GM21423 (cell line): ENCODE measurements around the gene KCNA4.
"Not testable (repeated sequence)": the region's sequence is repeated elsewhere in the genome, so short reads cannot be mapped to it uniquely, and the experiment has no call there.

Experiments
- ATAC-seq: cut with Tn5 transposase; IDR thresholded peaks from one replicate; pipeline ENCODE4 v1.9.1; 2021; ENCODE audit warnings: mild to moderate bottlenecking, moderate library complexity; ENCODE audit not compliant: unreplicated experiment

Gene KCNA4

DNA sequence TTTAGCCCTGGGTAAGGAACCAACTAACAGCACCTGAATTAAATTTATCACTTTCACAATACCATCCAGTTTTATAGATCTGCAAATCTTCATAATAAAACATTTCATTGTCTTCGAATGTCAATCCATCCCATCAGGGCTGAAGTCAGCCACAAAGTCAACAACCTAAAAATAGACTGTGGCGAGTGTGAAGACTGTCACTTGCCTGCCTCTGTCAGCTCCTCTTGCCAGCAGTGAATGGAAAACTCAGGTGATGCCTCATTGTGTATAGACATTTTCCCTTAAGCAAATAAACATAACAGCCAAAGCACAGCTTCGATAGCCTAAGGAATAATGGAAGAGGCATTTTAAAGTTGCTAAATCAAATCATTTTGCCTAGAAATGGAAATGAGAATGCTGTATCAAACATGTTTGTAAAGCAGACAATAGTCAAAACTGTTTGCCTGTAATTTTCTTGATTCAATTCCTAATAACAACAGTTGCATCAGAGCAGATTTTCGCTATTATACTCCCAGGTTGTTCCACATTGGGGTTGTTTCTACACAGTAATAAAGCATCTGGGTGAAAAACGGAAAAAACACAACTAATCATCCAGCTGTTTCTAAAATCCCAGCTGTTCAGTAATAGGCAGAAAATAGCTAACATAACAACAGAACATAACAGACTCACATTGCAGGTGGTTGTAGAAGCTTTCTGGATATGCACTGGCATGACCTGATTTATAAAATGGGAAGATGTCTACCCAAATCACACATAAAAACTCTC lies 15.7 kb downstream of the KCNA4 start:
- ATAC-seq: no peak

DNA sequence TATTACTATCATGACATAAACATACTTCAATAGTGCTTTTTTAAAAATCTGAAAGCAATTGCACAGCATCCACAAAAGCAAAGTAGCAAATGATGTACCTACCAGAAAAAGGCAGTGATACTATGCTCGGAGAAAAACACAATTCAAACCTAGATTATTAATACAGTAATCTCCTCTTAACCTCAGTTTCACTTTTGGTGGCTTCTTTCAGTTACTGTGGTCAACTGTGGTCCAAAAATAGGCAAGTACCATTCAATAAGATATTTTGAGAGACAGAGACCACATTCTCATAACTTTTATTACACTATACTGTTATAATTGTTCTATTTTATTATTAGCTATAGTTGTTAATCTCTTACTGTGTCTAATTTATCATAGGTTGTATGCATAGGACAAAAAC lies 20.8 kb downstream of the KCNA4 start:
- no peak for ATAC-seq

- ATAC-seq: no peak
Measured at GRCh38 chr11:29989174-29989970, 27.5 kb downstream of the KCNA4 start.

- no peak for ATAC-seq
Measured at GRCh38 chr11:29985248-29985647, 31.6 kb downstream of the KCNA4 start.

- ATAC-seq: no peak
Measured at GRCh38 chr11:29984544-29984943, 32.3 kb downstream of the KCNA4 start.

GRCh38 chr11:29978549-29978948 lies 38.3 kb downstream of the KCNA4 start:
- no peak for ATAC-seq

- not testable (repeated sequence) for ATAC-seq
Measured at GRCh38 chr11:29975580-29975979, 41.2 kb downstream of the KCNA4 start.

GRCh38 chr11:29963796-29964195 lies 53.0 kb downstream of the KCNA4 start:
- ATAC-seq: no peak

DNA sequence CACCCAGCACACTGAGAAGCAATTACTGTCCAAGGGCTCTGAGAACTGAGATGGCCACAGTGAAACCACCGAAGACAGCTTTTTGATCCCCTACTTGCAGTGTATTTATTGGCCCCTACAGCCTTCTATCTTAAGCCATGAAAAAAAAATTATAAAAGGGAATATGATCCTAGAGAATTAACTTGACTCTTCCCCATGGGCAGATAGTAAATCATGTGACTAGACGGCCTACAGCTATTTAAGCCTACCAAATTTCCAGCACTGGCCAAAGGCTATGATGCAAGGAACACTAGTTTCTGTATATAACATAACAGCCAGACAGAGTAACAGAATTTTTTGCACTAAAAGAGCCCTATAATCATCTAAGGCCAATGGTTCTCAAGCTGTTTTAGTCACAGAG lies 53.8 kb downstream of the KCNA4 start:
- ATAC-seq: no peak

DNA sequence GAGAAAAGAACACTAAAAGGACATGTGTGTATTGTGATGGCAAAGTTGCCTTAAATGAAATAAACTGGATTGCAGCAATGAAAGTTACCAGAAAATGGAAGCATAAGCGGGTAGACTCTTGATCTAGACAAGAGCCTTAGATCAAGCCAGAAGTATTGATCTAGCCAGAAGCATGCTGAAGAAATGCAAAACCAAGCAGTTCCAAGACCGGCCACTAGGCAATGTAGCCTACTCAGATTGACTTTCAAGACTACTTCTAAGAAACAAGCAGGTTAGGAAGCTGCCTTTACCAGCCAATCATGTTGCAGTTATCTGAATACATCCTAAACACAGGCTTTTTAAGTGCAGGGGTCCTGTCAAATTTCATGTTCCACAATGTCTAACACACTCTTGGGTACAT lies 54.6 kb downstream of the KCNA4 start:
- ATAC-seq: peak; percentile 53
